Measurements from ENCODE around the gene PIGQ.

PIGQ gene

DNA sequence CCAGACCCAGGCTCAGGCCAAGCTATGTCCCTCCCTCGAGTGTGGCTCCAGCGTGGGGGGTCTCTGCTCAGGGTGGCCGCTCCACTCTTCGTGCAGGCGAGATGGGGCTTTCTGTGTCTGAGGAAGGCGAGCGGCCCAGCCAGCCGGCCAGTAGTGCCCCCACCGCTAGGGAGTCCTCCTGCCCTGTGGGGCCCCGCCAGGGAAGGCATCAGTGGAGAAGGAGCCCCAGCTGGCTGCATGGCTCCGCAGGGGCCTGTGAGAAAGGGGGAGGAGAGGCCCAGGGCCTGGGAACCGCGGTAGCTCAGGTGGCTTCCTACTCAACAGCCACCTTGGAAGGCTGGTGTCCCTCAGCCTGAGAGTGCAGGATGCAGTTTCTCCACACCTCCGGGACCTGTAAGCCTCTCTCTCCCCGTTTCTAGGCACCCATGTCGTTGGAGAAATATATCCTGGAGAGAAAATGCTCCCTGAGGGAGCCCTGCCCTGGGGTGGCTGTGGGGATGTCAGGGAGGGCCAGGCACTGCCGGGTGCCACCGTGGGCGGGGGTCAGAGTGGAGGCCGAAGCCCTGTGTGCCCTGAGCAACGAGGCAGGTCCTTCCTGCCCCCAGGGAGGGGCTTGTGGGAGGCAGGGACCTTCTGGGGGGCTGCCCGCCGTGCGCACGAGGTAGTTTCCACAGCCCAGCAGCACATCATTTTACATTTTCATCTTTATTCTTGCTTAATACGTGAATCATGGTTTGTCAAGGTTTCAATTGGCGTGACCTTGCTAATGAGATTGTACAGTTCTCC, 3.3 kb downstream of the PIGQ start:
- no peak for DNase-seq

- DNase-seq, result no peak
Observed at GRCh38 chr16:574021-574760, 4.4 kb downstream of the PIGQ start.

GRCh38 chr16:575354-576196, 5.8 kb downstream of the PIGQ start:
- no peak for DNase-seq

DNA sequence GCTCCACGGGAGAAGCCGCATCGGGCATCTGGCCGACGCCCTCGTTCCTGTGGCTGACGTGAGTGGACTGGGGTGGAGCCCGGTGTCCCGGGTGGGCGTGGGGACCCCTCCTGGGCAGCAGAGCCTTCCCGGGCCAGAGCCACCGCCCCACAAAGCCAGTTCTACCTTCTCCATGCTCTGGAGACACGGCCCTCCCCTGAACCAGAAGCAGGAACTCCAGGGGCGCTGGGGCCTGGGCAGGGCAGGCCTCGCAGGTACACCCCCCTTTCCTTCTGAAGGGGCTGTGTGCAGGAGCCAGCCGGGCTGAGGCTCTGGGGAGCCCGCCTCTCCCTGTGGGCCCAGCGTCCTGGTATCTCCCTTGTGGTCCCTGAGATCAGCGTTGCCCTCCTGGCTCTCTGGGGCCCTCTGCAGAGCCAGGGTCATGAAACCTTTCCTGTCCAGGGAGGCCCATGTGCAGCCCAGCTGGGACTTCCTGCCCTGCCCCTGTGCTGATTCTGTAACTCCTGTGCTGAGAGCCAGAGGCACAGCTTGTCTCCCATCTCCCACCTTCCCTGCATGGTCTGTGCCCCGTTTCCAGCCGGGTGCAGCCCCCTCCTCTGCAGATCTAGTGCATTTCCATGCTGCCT, 6.5 kb downstream of the PIGQ start:
- no peak for DNase-seq

DNA sequence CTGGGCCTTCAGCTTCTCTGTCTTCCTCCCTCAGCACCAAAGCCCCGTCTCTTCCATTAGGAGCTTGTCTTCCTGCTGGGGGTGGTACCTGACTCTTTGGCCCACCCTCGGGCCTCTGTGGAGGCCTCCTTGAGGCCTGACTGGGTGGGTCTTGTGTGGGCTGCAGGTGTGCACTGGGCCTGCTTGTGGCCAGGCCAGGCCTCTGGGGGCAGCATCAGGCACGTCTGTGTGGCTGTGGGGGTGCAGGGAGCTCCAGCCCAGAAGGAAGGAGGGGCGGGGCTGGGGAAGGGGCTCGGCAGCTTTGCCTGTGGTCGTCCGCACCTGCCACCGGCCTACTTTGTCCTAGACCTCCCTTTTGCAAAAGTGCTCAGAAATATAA, 7.0 kb downstream of the PIGQ start:
- DNase-seq, result peak; percentile 47

GRCh38 chr16:577796-578195, 8.0 kb downstream of the PIGQ start:
- DNase-seq, result no peak

GRCh38 chr16:578232-578869, 8.6 kb downstream of the PIGQ start:
- no peak for DNase-seq

DNA sequence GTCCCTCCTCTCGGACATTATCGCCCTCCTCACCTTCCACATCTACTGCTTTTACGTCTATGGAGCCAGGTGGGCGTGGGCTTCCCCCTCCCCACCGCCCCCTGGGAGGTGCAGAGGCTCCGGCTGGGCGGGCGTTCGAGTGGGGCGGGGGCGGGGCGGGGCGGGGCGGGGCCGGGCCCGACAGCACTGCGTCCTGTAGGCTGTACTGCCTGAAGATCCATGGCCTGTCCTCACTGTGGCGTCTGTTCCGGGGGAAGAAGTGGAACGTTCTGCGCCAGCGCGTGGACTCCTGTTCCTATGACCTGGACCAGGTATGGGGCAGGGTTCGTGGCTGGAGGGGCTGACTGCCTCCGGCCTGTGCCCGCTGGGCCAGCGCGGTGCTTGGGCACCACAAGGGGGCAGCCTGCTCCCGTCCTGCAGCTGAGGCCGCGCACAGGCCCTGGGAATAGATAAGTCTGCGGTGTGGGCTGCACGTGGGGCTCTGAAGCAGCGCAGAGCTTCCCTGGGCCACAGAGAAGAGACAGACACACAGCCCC, 9.2 kb downstream of the PIGQ start:
- DNase-seq, result peak; percentile 78

DNA sequence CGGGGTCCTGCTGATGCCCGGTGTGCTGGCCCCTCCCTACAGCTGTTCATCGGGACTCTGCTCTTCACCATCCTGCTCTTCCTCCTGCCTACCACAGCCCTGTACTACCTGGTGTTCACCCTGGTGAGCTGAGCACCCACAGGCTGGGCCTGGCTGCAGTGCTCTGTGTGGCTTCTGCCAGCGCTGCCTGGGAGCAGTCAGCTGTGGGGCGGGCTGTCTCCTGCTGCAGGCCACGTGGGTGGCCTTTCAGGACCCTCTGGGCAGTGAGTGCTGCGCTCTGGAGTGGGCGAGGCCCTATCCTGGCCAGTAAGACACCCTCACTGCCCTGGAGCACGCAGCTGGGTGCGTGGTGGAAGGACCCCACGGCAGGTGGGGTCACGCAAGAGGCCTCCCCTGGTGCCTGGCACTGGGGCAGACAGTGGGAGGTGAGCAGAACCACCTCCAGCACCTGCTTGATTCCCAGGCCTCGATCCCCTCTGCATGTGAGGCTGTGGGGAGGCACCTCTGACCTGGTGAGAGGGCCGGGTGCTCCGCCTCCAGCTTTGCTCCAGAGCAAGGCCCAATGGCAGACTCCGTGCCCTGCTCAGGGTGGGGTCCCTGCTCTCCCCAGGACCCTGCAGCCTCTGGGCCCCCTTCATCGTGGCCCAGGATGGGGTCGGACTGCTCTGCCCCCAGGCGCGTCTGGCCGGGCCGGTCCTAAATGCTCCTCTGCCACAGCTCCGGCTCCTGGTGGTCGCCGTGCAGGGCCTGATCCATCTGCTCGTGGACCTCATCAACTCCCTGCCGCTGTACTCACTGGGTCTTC, 10.6 kb downstream of the PIGQ start:
- no peak for DNase-seq

DNA sequence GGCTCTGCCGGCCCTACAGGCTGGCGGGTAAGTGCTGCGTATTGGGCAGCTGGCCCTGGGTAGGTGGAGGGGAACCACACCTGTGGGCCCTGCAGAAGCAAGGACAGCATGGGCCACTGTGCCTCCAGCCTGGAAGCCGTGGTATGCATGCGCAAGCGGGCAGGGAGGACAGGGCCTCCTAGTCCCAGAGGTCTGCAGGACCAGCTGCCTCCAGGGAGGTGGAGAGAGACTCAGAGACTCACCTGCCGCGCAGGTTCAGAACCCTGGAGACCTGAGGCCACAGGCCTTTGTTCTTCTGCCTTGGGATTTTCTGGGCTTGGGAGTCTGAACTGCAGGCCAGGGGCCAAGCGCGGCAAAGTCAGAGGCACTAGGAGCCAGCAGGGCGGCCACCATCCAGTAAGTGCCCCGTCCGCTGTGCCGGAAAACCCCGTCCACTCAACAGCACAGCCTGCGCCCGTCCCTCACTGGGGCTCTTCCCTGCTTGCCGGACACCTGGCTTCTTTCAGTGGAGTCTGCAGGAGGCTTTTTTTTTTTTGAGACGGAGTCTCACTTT, 11.3 kb downstream of the PIGQ start:
- no peak for DNase-seq

DNA sequence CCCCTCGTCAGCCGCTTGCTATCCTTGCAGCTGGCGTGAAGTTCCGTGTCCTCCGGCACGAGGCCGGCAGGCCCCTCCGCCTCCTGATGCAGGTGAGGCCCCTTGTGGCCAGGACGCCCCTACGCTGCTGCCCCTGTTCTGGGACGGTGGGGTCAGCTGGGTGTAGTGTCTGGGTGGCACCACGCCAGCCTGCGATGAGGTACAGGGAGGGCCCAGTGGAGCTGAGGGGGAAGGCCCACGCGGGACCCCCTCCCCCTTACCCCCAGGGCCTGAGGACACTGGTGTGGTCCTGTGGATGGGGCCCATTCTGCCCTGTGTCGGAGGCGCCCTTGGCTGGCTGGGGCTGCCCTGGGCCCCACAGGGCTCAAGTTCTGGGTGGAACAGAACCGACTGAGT, 12.4 kb downstream of the PIGQ start:
- DNase-seq, result no peak

- no peak for DNase-seq
Observed at GRCh38 chr16:582614-583331, 13.0 kb downstream of the PIGQ start.

- no peak for DNase-seq
Observed at GRCh38 chr16:583470-583814, 13.7 kb downstream of the PIGQ start.

- DNase-seq, result no peak
Observed at GRCh38 chr16:583815-584591, 14.2 kb downstream of the PIGQ start.

GRCh38 chr16:585351-585750, 15.6 kb downstream of the PIGQ start:
- peak; percentile 17 for DNase-seq

DNA sequence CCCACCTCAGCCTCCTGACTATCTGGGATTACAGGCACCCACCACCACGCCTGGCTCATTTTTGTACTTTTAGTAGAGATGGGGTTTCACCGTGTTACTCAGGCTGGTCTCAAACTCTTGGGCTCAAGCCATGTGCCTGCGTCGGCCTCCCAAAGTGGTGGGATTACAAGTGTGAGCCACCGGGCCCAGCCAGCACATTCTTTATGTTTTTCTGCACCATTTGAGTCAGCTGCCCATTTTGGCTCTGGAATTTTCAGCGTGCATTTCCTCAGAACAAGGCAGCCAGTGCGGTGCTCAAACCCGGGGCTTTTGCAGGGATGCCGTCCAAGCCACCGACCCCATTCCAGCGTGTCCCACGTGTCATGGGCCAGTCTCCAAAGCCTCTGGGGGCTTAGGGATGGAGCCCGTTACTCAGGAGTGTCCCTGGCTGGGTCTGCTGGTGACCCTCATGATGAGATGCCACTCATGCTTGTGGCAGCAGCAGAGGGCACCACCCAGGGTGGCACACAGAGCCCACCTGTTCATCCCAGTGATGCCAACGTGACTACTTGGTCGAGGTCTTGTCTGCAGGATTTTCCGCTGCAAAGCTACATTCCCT, 16.4 kb downstream of the PIGQ start:
- peak; percentile 44 for DNase-seq

DNA sequence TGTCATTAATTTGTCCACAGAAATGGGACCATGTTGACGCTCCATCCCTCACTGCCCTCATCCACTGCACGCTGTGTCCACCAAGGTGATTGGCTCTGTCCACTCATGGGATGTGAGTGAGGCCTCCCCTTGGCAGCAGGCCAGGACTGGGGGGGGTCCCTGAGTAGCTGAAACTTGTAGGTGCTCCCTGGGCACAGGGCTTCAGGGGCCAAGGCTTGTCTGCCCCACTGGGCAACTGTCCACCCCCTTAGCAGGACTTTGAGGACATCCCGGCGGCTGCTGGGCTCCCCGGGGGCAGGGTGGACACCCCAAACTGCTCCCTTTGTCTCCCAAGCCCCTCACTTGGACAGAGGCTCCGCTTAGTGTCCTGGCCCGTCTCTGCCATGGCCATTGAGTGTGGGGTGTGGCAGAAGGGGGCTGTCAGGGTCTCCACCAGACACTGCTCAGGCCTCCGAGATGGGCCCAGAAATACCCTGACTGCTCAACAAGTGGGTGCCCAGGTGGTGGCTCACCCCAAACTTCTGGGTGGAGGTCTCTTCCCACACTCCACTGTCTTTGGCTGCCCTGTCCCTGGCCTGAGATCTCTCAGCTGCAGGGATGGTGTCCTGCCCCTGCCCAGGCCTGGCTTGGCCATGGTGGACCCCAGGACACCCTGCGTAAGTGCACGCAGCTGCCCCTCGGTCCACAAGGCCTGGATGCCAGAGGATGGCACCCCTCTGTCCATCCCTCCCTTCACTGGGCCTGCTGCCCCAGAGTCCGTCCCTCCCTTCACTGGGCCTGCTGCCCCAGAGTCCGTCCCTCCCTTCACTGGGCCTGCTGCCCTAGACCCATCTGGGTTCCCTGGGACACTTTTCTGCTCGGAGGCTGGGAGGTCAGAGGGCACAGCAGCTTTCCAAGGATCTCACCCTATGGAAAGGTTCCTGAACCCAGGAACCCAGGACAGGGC, 17.1 kb downstream of the PIGQ start:
- peak; percentile 35 for DNase-seq

DNA sequence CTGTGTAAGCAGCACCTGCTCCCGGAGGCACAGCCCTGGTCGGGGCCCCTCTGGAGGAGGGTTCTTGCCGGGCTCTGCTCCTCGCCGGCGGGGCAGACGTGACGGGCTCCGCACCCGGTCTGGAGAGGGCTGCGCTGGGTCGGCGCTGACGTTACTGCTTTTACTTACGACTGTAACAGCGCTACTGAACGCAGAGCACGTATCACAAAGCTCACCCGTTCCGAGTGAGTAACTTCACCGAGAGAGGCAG, 18.8 kb downstream of the PIGQ start:
- DNase-seq, result peak; percentile 79

All from eye (tissue), 1 donor.